Measurements from ENCODE around the gene UBXN2A.
"Not testable (repeated sequence)": the region's sequence is repeated elsewhere in the genome, so short reads cannot be mapped to it uniquely, and the experiment has no call there.

Gene UBXN2A

GRCh38 chr2:23941644-23942043 lies 1.4 kb downstream of the UBXN2A start:
- DNase-seq = no peak

- DNase-seq = no peak
Measured at GRCh38 chr2:23943666-23944065, 3.4 kb downstream of the UBXN2A start.

DNA sequence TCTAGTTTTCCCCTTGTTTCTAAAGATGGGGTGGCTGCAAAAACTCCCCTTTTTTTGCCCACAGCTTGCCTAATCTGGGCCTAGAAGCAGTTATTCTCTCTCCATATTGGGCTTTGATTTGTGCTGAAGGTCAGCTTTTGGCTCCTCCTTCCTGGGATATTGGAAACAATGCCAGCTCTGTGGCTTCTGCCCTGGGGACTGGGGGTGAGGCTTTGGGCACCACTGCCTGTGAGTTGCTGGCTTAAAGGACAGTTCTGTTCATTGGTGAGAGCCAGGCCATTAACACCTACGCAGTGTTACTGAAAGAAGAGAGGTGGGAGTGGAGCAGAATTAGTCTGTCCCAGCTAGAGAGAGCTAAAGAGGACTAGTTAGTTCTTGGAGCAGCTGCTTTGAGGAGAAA lies 4.3 kb downstream of the UBXN2A start:
- no peak for DNase-seq

- no peak for DNase-seq
Measured at GRCh38 chr2:23944976-23945375, 4.7 kb downstream of the UBXN2A start.

- no peak for DNase-seq
Measured at GRCh38 chr2:23947350-23947749, 7.1 kb downstream of the UBXN2A start.

DNA sequence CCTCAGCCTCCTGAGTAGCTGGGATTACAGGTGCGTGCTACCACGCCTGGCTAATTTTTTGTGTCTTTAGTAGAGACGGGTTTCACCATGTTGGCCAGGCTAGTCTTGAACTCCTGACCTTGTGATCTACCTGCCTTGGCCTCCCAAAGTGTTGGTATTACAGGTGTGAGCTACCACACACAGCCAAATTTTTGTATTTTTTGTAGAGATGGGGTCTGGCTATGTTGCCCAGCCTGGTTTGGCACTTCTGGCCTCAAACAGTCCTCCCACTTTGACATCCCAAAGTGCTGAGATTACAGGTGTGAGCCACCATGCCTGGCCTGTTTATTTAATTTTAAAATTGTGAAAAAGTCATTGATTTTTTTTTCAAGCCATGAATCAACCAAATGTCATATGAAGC lies 12.3 kb downstream of the UBXN2A start:
- not testable (repeated sequence) for DNase-seq

GRCh38 chr2:23953625-23954024 lies 13.4 kb downstream of the UBXN2A start:
- DNase-seq = no peak

DNA sequence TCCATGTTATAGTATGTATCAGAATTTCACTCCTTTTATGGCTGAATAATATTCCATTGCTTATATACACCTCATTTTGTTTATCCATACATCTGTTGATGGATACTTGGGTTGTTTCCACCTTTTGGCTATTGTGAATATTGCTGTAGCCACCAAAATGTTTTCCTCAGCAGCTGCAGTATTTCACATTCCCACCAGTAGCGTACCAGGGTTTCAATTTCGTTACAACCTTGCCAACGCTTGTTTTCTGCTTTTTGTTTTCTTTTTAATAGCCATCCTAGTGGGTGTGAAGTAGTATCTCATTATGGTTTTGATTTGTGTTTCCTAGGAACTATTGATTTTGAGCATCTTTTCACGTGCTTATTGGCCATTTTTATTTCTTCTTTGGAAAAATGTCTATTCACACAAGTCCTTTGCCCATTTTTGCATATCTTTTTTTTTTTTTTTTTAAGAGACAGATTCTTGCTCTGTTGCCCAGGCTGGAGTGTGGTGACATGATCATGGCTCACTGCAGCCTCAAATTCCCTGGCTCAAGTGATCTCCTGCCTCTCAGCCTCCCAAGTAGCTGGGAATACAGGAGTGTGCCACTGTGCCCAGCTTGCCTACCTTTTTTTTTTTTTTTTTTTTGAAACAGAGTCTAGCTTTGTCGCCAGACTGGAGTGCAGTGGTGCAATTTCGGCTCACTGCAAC lies 14.2 kb downstream of the UBXN2A start:
- no peak for DNase-seq

DNA sequence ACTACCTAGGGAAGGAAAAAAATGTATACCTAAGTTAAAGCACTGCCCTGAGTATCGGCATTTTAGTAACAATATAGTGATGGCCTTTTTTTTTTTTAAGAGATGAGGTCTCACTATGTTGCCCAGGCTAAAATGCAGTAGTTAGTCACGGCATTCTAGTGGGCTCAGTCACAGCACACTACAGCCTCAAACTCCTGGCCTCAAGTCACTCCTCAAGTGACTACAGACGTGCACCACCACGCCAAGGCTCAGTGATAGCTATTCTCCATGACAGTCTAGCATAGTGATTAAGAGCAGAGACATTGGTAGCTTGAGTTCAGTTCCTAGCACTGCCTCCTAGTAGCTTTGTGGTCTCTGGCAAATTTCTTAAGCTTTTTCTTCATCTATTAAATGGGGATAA lies 27.6 kb downstream of the UBXN2A start:
- DNase-seq = no peak

DNA sequence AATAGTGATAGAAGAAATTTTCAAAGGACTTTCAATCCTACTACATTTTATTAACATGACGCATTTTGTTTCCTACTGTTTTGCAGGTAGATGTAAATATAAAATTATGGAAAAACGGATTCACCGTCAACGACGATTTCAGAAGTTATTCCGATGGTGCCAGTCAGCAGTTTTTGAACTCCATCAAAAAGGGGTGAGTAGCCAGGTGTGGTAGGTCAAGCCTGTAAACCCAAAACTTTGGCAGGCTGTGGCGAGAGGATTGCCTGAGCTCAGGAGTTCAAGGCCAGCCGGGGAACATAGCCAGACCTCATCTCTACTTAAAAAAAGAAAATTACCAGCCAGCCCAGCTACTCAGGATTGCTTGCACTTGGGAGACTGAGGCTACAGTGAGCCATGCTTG lies 36.6 kb downstream of the UBXN2A start:
- no peak for DNase-seq

DNA sequence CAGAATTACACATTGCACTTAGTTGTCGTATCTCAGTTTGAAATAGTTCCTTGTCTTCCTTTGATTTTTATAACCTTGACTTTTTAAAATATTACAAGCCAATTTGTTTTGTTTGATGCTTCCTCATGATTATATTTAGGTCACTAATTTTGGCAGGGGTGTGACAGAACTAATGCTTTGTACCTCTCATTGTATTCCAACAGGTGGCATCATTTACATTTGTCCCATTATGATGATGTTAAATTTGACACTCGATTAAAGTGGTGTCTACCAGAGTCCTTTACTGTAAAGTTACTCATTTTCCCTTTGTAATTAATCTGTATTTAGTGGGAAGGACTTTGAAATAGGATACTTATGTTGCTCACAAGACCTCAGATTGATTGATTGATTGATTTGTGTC lies 48.1 kb downstream of the UBXN2A start:
- no peak for DNase-seq

DNA sequence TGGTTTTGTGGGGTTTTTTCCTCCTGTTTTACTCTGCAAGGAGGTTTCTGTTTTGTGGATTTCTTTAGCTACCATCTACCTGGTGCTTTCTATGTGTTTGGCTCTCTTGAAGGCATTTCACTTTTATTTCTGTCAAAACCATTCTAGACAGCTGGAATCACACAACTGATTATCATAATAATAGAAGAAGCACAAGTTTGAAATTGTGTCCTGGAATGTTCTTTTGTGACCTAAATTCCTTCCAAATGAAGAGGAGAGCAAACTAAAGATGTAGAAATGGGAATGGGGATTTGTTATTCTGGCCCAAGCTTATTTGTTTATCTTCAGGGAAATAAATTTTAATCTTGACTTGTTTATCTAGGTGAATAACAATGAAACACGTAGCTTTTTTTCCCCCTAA lies 52.7 kb downstream of the UBXN2A start:
- DNase-seq = no peak

DNA sequence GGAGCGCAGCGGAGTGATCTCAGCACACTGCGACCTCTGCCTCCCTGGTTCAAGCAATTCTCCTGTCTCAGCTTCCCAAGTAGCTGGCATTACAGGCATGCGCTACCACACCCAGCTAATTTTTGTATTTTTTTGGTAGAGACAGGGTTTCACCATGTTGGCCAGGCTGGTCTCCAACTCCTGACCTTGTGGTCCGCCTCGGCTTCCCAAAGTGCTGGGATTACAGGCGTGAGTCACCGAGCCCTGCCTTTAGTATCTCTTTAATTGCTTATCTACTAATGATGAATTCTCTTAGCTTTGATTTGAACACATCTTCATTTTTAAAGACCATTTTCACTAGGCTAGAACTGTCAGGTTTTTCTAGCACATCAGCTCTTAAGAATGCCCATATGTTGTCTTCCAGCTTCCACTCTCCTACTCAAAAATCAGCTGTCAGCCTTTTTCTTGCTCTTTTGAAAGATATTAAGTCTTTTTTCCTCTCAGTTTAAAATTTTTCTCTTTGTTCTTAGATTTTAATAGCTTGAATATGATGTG lies 53.5 kb downstream of the UBXN2A start:
- no peak for DNase-seq

DNA sequence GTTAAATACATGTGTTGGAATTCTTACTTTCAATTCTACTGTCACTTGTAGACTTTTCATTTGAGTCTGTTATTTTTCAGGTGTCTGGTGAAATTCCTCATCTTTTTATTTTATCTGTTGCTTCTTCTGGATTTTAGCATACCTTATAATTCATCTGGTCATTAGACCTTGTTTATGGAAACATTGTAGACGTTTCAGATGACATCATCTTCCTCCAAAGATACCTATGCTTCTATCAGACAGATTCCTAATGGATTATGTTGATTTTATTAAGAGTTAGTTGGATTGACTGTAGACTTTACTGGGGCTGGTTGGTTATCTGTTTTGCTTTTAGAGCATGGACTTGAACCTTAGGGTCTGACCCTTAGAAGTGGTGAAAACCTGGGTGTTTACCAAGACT lies 54.3 kb downstream of the UBXN2A start:
- no peak for DNase-seq

DNA sequence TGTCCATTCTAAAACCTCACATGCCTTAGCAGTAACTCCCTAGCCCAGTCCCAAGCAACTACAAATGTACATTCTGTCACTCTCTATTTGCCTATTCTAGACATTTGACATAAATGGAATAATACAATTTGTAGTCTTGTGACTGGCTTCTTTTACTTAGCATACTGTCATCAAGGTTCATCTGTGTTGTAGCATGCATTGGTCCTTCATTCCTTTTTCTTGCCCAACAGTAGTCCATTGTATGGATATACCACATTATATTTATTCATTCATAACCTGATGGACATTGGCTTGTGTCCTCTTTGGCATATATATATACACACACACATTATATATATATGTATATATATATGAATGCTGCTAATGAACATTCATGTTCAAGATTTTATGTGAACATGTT lies 67.4 kb downstream of the UBXN2A start:
- DNase-seq = no peak

DNA sequence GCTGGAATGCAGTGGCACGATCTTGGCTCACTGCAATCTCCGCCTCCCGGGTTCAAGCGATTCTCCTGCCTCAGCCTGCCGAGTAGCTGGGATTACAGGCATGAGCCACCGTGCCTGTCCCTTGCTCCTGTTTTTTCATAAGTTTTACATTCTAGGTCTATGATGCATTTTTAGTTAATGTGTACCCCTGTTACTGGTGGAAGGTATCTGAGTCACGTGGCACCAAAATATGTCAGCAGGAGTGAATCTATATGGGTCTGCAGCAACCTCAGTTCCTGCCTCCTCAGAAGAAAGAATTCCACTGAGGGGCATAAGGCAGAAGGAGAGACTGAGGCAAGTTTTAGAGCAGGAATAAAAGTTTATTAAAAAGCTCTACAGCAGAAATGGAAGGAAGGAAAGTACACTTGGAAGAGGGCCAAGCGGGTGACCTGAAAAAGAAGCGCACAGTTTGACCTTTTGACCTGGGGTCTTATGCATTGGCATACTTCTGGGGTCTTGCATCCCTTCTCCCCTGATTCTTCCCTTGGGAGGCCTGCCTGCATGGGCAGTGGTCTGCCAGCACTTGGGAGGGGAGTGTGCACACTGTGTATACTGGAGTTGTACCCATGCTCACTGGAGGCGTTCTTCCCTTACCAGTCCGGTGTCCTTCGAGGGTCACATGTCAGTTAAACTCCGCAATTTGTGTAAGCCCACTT lies 68.6 kb downstream of the UBXN2A start:
- no peak for DNase-seq

DNA sequence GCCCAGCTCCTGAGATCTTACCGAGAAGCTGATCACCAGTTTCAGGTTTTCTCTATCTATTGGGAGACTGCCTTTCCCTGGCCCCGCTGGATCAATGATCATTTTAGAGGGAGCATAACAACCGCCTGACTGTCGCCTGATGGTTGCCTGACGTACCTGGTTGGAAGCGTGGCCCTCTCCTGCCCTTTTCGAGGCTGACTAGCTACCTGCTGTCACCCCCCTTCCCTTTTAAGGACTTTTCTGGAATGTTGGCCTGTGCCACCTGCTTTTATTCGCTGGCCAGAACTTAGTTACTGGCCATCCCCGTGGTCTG lies 69.1 kb downstream of the UBXN2A start:
- DNase-seq = no peak

DNA sequence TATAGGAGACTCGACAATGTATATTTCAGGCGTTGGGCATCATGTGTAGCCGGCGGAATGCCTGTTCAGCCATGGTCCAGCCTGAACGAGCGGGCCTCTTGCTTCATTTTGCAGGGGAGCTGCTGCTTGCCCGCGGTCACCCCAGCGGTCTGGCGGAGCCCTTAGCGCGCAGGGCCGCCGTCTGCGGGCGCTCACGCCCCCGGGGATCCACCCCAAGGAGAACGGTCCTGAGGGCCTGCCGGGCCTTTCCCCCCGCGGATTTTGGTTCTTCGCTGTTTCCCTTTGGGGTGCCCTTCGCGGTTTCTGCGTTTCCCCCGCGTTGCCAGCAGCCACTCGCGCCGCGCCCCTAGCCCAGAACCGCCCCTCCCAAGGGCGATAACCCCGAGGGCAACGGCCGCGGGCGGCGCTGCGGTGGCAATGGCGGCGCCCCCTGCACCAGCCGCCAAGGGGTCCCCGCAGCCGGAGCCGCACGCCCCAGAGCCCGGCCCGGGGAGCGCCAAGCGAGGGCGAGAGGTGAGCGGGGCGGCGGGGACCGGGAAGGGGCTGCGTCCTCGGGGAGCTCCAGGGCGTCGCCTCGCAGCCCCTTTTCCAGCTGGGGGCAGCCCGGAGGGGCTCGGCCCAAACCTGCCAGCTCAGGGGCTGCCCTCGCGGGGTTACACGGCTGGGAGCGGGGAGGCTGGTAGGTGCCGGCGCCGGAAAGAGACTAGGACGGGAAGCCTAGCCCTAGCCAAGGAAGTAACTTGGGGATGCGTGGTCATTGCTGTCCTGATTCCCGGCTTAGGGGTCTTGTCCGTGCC lies 69.6 kb downstream of the UBXN2A start, which contains the start of gene MFSD2B:
Gene MFSD2B, plus strand, starts transcription at position 406 of the 797 bp plus-strand sequence. Its CDS starts 12 bp downstream, at position 418.
- DNase-seq = no peak

DNA sequence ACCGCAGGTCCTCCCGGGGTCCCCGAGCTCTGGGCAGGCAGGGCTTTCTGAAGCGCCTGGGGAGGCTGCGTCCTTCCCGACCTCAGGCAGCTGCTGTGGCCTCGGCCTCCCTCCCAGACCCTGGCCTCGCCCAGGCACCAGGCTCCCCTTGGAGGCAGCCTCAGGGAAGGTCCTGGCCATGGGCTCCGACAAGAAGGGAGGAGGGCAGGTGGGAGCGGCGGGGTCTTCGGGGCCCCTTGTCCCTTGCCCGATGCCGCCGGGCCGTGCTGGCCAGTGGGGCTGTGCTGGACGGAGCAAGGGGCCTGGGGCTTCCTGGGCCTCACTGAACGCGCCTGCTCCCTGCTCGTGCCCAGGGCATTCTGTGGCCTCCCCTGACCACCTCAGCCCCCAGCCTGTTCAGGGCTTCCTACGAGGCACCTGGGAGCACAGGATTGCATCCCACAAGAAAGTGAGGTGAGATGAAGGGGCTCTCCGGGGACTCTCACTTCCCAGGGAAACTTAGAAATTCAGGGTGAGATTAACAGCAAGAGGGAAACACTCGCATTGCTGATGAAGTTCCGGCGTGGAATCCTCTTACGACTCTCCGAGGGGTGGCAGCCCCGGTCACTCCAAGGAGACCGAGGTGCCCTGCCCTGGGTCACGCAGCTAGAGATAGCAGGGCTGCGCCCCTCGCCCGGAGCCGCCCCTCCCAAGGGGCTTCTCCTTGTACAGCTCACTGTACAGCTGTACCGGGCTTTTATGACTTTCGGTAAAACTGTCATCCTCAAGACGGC lies 70.4 kb downstream of the UBXN2A start:
- DNase-seq = no peak

GRCh38 chr2:24011250-24012104 lies 71.2 kb downstream of the UBXN2A start:
- no peak for DNase-seq

DNA sequence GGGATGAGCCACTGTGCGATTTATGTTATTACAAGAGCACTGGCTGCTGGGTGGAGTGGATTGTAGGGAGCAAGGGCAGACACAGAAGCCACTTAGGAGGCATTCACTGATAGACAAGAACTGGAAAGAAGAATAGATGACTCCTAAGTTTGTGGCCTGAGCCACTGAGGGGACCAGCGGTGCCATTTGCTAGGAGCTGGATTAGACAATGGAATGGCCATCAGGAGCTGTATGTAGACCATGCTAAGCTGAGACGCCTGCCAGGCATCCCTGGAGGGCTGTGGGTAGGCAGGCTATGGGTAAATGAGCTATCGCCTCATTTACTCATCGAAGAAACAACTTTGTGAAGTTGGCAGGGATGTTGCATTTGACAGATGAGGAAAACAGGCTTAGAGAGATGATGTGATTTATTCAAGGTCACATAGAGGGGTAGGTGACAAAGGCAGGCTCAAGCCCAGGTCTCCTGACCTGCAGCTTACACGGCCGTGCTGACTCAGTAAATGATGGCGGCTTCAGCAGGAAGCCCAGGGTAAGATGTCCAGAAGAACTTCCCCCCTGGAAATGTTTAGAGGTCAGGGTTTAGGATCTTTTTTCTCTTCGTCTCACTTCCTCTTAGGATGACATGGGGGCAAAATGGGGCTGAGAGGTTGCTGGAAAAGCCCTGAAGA lies 72.4 kb downstream of the UBXN2A start:
- no peak for DNase-seq

Measured in NCI-H1930 (cell line).